HG03159 (cell line): ENCODE data around the gene DHRS2.
"Not testable (repeated sequence)": the region's sequence is repeated elsewhere in the genome, so short reads cannot be mapped to it uniquely, and the experiment has no call there.

Experiments
- ATAC-seq: cut with Tn5 transposase; IDR thresholded peaks from one replicate; pipeline ENCODE4 v1.9.1; 2021; ENCODE audit warnings: mild to moderate bottlenecking, moderate library complexity; ENCODE audit not compliant: unreplicated experiment

Gene DHRS2

GRCh38 chr14:23636317-23637211, at the start of gene DHRS2:
DHRS2 (plus strand) TSS chr14:23636364; CDS start chr14:23638865, 2,501 bp downstream.
- no peak for ATAC-seq

- ATAC-seq = peak; percentile 91
Observed at GRCh38 chr14:23588884-23589598, 47.1 kb upstream of the DHRS2 start.

- no peak for ATAC-seq
Observed at GRCh38 chr14:23589606-23590005, 46.6 kb upstream of the DHRS2 start.

- no peak for ATAC-seq
Observed at GRCh38 chr14:23590198-23590597, 46.0 kb upstream of the DHRS2 start.

- not testable (repeated sequence) for ATAC-seq
Observed at GRCh38 chr14:23594191-23594590, 42.0 kb upstream of the DHRS2 start.

GRCh38 chr14:23600322-23600707, 35.8 kb upstream of the DHRS2 start:
- no peak for ATAC-seq

GRCh38 chr14:23600806-23601205, 35.4 kb upstream of the DHRS2 start:
- no peak for ATAC-seq

- no peak for ATAC-seq
Observed at GRCh38 chr14:23601424-23601823, 34.7 kb upstream of the DHRS2 start.

GRCh38 chr14:23601845-23602180, 34.4 kb upstream of the DHRS2 start:
- ATAC-seq = no peak

GRCh38 chr14:23602181-23603095, 33.7 kb upstream of the DHRS2 start:
- no peak for ATAC-seq

GRCh38 chr14:23603103-23603502, 33.1 kb upstream of the DHRS2 start:
- ATAC-seq = no peak

- no peak for ATAC-seq
Observed at GRCh38 chr14:23604148-23604547, 32.0 kb upstream of the DHRS2 start.

GRCh38 chr14:23604675-23605170, 31.4 kb upstream of the DHRS2 start:
- ATAC-seq = no peak

GRCh38 chr14:23605931-23606585, 30.1 kb upstream of the DHRS2 start:
- peak; percentile 81 for ATAC-seq

- no peak for ATAC-seq
Observed at GRCh38 chr14:23608454-23608853, 27.7 kb upstream of the DHRS2 start.

GRCh38 chr14:23609001-23609400, 27.2 kb upstream of the DHRS2 start:
- ATAC-seq = no peak

- ATAC-seq = not testable (repeated sequence)
Observed at GRCh38 chr14:23609411-23610089, 26.6 kb upstream of the DHRS2 start.

GRCh38 chr14:23610090-23610814, 25.9 kb upstream of the DHRS2 start:
- ATAC-seq = no peak

- ATAC-seq = no peak
Observed at GRCh38 chr14:23610815-23611289, 25.3 kb upstream of the DHRS2 start.
